ENCODE measurements around the gene IFITM1.
"Not testable (repeated sequence)": the region's sequence is repeated elsewhere in the genome, so short reads cannot be mapped to it uniquely, and the experiment has no call there.

Gene IFITM1

DNA sequence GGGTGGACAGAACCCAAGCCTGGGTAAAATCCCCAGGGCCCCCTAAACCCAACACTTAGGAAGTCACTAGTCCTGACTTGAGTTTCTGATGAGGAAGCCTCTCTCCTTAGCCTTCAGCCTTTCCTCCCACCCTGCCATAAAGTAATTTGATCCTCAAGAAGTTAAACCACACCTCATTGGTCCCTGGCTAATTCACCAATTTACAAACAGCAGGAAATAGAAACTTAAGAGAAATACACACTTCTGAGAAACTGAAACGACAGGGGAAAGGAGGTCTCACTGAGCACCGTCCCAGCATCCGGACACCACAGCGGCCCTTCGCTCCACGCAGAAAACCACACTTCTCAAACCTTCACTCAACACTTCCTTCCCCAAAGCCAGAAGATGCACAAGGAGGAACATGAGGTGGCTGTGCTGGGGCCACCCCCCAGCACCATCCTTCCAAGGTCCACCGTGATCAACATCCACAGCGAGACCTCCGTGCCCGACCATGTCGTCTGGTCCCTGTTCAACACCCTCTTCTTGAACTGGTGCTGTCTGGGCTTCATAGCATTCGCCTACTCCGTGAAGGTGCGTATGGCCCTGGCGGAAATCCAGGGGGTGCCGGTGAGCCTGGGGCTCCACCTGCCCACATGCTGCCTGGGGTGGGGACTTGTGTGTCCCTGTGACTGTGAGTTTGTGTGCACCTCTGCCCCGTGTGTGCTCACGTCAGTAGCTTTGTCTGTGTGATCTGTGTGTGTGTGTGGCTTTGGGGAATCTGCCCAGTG, at the start of gene IFITM1:
Gene IFITM1, plus strand, starts transcription at position 254 of the 767 bp plus-strand sequence. Its CDS starts 131 bp downstream, at position 385.
- H3K36me3 ChIP-seq (ENCODE audit: insufficient read depth, insufficient read length, low read length), result no peaks in the 10 kb centered on the region
- H3K27me3 ChIP-seq (ENCODE audit: insufficient read depth, insufficient read length), result no peaks in the 10 kb centered on the region
- H3K9me3 ChIP-seq (ENCODE audit: insufficient read depth, low read length), result no peaks in the 10 kb centered on the region
- H3K4me3 ChIP-seq (ENCODE audit: insufficient read length, low read depth), result peak within 1 kb of the TSS; percentile 66
- TF ChIP-seq ZNF274 (IDR thresholded peaks at IDR 0.05; ENCODE audit: low read depth, low read length) (no peak), SUZ12 (IDR thresholded peaks at IDR 0.05; ENCODE audit: extremely low read depth, insufficient read depth, insufficient read length) (no peak), YY1 (IDR thresholded peaks at IDR 0.05; ENCODE audit: insufficient read depth, insufficient read length) (no peak)
- H3K9ac ChIP-seq (ENCODE audit: insufficient read length, low read depth), result peak within 1 kb of the TSS; percentile 86
- DNase-seq (ENCODE audit: low read depth, low spot score), result peak; percentile 50
- peaks cover 24% of the 10 kb centered on the region for H3K4me1 ChIP-seq (ENCODE audit: insufficient read depth, insufficient read length)

GRCh38 chr11:266676-267439, 47.0 kb upstream of the IFITM1 start:
- no peak for DNase-seq (ENCODE audit: low read depth, low spot score)
- peaks cover 11% of the 10 kb centered on the region for H3K4me1 ChIP-seq (ENCODE audit: insufficient read depth, insufficient read length)
- H3K4me3 ChIP-seq (ENCODE audit: insufficient read length, low read depth), result no peak overlapping the region
- H3K9me3 ChIP-seq (ENCODE audit: insufficient read depth, low read length), result peaks cover 16% of the 10 kb centered on the region
- no peaks in the 10 kb centered on the region for H3K36me3 ChIP-seq (ENCODE audit: insufficient read depth, insufficient read length, low read length)
- no peak overlapping the region for H3K9ac ChIP-seq (ENCODE audit: insufficient read length, low read depth)
- H3K27me3 ChIP-seq (ENCODE audit: insufficient read depth, insufficient read length), result no peaks in the 10 kb centered on the region
- no peak for TF ChIP-seq SUZ12 (IDR thresholded peaks at IDR 0.05; ENCODE audit: extremely low read depth, insufficient read depth, insufficient read length)
- TF ChIP-seq YY1 (IDR thresholded peaks at IDR 0.05; ENCODE audit: insufficient read depth, insufficient read length), result no peak
- TF ChIP-seq ZNF274 (IDR thresholded peaks at IDR 0.05; ENCODE audit: low read depth, low read length), result no peak

DNA sequence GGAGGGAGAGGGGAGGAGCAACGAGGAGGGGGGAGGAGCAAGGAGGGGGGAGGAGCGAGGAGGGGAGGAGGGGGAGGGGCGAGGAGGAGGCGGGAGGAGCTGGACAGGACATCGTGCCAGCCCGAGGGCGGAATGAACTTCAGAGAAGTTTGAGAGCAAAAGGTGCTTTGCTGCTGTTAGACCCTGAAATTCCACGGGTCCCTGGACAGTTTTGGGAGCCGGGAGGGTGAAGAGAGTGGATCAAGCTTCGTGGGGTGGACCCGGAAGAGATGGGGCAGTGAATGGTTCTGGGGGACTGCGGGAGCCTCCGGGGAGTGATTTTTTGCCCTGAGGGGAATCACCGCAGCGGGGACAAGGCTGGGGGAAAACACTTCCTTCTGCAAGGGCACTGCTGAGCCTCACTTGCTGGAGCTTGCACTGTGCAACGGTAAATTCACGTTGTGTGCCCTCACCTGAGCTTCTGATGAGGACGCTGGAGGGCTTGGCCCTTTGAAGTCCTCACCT, 46.3 kb upstream of the IFITM1 start:
- H3K36me3 ChIP-seq (ENCODE audit: insufficient read depth, insufficient read length, low read length), result no peaks in the 10 kb centered on the region
- TF ChIP-seq ZNF274 (IDR thresholded peaks at IDR 0.05; ENCODE audit: low read depth, low read length), result no peak
- no peak for TF ChIP-seq YY1 (IDR thresholded peaks at IDR 0.05; ENCODE audit: insufficient read depth, insufficient read length)
- no peak for TF ChIP-seq SUZ12 (IDR thresholded peaks at IDR 0.05; ENCODE audit: extremely low read depth, insufficient read depth, insufficient read length)
- H3K9ac ChIP-seq (ENCODE audit: insufficient read length, low read depth), result peak overlapping the region; percentile 44
- H3K9me3 ChIP-seq (ENCODE audit: insufficient read depth, low read length), result peaks cover 16% of the 10 kb centered on the region
- no peaks in the 10 kb centered on the region for H3K27me3 ChIP-seq (ENCODE audit: insufficient read depth, insufficient read length)
- DNase-seq (ENCODE audit: low read depth, low spot score), result no peak
- peaks cover 11% of the 10 kb centered on the region for H3K4me1 ChIP-seq (ENCODE audit: insufficient read depth, insufficient read length)
- H3K4me3 ChIP-seq (ENCODE audit: insufficient read length, low read depth), result no peak overlapping the region

DNA sequence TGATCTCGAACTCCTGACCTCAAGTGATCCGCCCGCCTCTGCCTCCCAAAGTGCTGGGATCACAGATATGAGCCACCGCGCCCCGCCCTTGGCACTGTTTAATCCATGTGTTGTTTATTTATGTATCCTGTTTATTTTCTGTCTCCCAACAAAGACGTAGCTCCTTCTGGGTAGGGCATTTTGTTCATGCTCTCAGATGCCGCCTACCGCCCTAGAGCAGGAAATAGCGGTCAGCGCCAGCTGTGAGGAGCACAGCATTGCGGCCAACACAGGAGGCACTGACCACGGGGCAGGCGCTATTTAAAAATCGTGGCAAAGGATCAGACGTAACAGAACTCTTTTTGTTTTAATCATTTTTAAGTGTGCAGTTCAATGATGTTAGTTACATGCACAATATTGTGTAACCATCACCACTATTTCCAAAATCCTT, 45.1 kb upstream of the IFITM1 start:
- DNase-seq (ENCODE audit: low read depth, low spot score); H3K27me3 ChIP-seq (ENCODE audit: insufficient read depth, insufficient read length); H3K9ac ChIP-seq (ENCODE audit: insufficient read length, low read depth); H3K4me3 ChIP-seq (ENCODE audit: insufficient read length, low read depth); H3K36me3 ChIP-seq (ENCODE audit: insufficient read depth, insufficient read length, low read length): not testable (repeated sequence)
- Histone ChIP-seq H3K4me1 (ENCODE audit: insufficient read depth, insufficient read length) (peaks cover 11% of the 10 kb centered on the region), H3K9me3 (ENCODE audit: insufficient read depth, low read length) (peaks cover 16% of the 10 kb centered on the region)

DNA sequence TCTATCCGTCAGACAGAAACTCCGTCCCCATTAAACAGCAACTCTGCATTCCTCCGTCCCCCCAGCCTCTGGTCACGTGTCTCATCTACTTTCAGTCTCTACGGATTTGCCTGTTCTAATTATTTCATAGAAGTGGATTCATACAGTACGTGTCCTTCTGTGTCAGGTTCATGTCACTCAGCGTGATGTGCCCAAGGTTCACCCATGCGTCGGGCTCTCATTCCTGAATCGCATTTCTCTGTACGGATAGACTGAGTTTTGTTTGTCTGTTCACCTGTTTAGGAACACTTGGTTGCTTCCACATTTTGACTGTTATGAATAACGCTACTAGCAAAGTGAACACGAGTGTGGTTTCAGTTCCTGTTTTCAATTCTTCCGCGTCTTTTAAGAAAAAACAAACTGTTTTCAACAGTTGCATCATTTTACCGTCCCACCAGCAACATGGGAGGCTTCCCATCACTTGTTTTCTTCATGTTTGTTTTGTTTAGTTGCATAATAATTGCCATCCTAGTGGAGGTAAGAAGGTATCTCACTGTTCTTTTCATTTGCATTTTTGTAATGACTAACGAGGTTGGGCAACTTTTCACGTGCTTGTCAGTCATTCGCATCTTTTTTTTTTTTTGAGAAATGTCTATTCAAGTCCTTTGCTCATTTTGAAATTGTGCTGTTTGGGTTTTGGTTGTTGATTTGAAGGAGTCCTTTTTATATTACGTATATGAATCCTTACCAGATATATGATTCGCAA, 44.5 kb upstream of the IFITM1 start:
- no peak for TF ChIP-seq ZNF274 (IDR thresholded peaks at IDR 0.05; ENCODE audit: low read depth, low read length)
- TF ChIP-seq SUZ12 (IDR thresholded peaks at IDR 0.05; ENCODE audit: extremely low read depth, insufficient read depth, insufficient read length), result no peak
- TF ChIP-seq YY1 (IDR thresholded peaks at IDR 0.05; ENCODE audit: insufficient read depth, insufficient read length), result no peak
- DNase-seq (ENCODE audit: low read depth, low spot score), result no peak
- Histone ChIP-seq H3K9ac (ENCODE audit: insufficient read length, low read depth) (no peak overlapping the region), H3K36me3 (ENCODE audit: insufficient read depth, insufficient read length, low read length) (no peaks in the 10 kb centered on the region), H3K4me1 (ENCODE audit: insufficient read depth, insufficient read length) (peaks cover 11% of the 10 kb centered on the region), H3K27me3 (ENCODE audit: insufficient read depth, insufficient read length) (no peaks in the 10 kb centered on the region), H3K4me3 (ENCODE audit: insufficient read length, low read depth) (no peak overlapping the region), H3K9me3 (ENCODE audit: insufficient read depth, low read length) (peaks cover 16% of the 10 kb centered on the region)

DNA sequence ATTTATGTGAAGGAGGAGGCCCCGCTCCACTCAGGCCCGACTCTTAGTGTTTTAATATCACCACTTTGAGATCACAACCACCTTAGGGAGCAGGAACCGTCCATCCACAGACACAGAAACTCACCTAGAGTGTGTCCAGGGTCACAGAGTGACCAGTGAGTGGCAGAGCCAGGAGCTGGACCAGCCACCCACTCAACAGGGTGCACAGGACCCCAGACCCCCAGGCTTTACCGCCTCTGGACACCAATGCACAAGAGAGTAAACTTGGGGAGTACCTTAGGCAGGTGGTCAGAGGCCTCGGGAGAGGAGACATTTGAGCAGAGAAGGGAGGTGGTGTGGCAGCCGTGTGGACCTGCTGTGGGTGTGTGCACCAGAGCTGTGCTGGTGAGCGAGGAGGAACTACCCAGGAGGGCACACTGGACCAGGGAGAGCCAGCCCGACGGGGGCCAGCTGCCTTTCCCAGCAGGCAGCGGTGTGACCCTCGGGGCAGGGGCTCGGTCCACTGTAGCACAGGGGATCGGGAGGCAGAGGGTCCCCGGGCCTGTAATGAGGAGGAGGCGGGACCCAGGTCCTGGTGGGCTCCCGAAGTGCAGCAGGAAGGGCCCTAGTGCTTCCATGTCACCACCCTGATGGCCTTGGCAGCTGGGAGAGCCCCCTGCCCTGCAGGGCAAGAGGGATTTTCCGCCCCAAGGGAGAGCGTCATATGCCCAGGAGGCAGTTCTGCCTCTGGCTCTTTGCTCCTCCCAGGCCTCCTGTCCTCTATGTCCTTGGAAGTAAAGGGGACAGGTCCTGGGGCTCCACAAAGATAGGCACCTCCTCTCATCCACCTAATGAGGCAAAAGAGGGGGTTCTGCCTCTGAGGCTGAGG, 43.2 kb upstream of the IFITM1 start:
- peak overlapping the region; percentile 13 for H3K9ac ChIP-seq (ENCODE audit: insufficient read length, low read depth)

More for the DNA sequence above, 43.2 kb upstream of the IFITM1 start:
- Histone ChIP-seq H3K36me3 (ENCODE audit: insufficient read depth, insufficient read length, low read length) (no peaks in the 10 kb centered on the region), H3K9me3 (ENCODE audit: insufficient read depth, low read length) (peaks cover 14% of the 10 kb centered on the region), H3K4me1 (ENCODE audit: insufficient read depth, insufficient read length) (peaks cover 11% of the 10 kb centered on the region), H3K27me3 (ENCODE audit: insufficient read depth, insufficient read length) (no peaks in the 10 kb centered on the region), H3K4me3 (ENCODE audit: insufficient read length, low read depth) (no peak overlapping the region)
- TF ChIP-seq ZNF274 (IDR thresholded peaks at IDR 0.05; ENCODE audit: low read depth, low read length) (no peak), SUZ12 (IDR thresholded peaks at IDR 0.05; ENCODE audit: extremely low read depth, insufficient read depth, insufficient read length) (no peak), YY1 (IDR thresholded peaks at IDR 0.05; ENCODE audit: insufficient read depth, insufficient read length) (no peak)
- DNase-seq (ENCODE audit: low read depth, low spot score), result no peak
